HFFc6 (cell line): ENCODE data around the gene CHAT. TPM values are rescaled to one million over a fixed set of nuclear protein-coding genes. Genes with fewer than 3 reads are reported as not detected.

Experiments used
- DNase-seq: peaks from one replicate; pipeline ENCODE4 v3.0.0-alpha.2; 2018
- H3K27ac Mint-ChIP-seq: 2 replicates; pipeline ENCODE4 v1.8.0; 2020; ENCODE audit warnings: mild to moderate bottlenecking, mixed read lengths
- H3K27me3 Mint-ChIP-seq: 2 replicates; pipeline ENCODE4 v1.8.0; 2021; ENCODE audit warnings: mild to moderate bottlenecking, moderate library complexity, mixed read lengths; ENCODE audit not compliant: insufficient read depth
- H3K36me3 Mint-ChIP-seq: 2 replicates; pipeline ENCODE4 v1.8.0; 2021; ENCODE audit warnings: low read depth, mixed read lengths
- H3K4me1 Mint-ChIP-seq: 2 replicates; pipeline ENCODE4 v1.8.0; 2020; ENCODE audit warnings: low read depth, mixed read lengths
- H3K4me3 Mint-ChIP-seq: 2 replicates; pipeline ENCODE4 v1.8.0; 2020; ENCODE audit warnings: mild to moderate bottlenecking, moderate library complexity, mixed read lengths
- H3K9me3 Mint-ChIP-seq: 2 replicates; pipeline ENCODE4 v1.8.0; 2020; ENCODE audit warnings: mild to moderate bottlenecking, mixed read lengths
- total RNA-seq, 6 experiments: library from RNA; stranded (reverse); fragmentation: NEBNext Ultra II Directional; extraction: Animal tissue kit (Norgen Biotek cat#: 25700); gene quantifications; 2 replicates in 1 of 6; 3 replicates in 5 of 6; pipeline ENCODE4 v1.2.3, GENCODE V29; 2021
- TF ChIP-seq, protein P1 (sequence below): fragments of 200-600 bp; sonication (generic); IDR thresholded peaks from 2 replicates; pipeline ENCODE4 v1.5.0; 2021; ENCODE audit warnings: antibody characterized with exemption, mild to moderate bottlenecking

Gene CHAT
- total RNA-seq, 6 experiments from 2014 or later, result not detected

DNA sequence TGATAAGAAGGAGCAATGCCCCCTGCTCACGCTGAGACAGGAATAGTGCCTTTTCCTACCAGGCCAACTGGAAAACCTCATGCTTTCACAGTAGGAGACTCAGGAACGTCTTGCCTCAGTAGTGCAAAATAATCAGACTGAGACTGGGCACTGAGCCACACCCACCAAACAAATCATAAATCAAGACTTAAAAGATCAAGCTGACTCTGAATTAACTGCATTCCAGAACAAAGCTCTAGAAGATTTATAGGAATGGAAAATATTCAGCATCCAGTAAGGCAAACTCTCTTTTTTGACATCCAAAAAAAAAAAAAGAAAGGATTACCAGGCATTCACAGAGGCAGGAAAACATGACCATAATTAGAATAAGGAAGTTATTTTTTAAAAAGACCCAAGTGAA is 34.2 kb upstream of the CHAT start:
- Mint-ChIP-seq H3K4me3 (peak overlapping the region; percentile 14; the same call in 1 of the 2 replicates), H3K4me1 (peaks cover 65% of the 10 kb centered on the region), H3K27ac (peak overlapping the region; percentile 50; the same call in 1 of the 2 replicates), H3K9me3 (peaks cover 4% of the 10 kb centered on the region; the same call in 1 of the 2 replicates), H3K36me3 (peaks cover 4% of the 10 kb centered on the region; the same call in 1 of the 2 replicates), H3K27me3 (no peaks in the 10 kb centered on the region)
- TF ChIP-seq, protein P1, sequence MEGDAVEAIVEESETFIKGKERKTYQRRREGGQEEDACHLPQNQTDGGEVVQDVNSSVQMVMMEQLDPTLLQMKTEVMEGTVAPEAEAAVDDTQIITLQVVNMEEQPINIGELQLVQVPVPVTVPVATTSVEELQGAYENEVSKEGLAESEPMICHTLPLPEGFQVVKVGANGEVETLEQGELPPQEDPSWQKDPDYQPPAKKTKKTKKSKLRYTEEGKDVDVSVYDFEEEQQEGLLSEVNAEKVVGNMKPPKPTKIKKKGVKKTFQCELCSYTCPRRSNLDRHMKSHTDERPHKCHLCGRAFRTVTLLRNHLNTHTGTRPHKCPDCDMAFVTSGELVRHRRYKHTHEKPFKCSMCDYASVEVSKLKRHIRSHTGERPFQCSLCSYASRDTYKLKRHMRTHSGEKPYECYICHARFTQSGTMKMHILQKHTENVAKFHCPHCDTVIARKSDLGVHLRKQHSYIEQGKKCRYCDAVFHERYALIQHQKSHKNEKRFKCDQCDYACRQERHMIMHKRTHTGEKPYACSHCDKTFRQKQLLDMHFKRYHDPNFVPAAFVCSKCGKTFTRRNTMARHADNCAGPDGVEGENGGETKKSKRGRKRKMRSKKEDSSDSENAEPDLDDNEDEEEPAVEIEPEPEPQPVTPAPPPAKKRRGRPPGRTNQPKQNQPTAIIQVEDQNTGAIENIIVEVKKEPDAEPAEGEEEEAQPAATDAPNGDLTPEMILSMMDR, result no peak
- DNase-seq, result peak; percentile 47

DNA sequence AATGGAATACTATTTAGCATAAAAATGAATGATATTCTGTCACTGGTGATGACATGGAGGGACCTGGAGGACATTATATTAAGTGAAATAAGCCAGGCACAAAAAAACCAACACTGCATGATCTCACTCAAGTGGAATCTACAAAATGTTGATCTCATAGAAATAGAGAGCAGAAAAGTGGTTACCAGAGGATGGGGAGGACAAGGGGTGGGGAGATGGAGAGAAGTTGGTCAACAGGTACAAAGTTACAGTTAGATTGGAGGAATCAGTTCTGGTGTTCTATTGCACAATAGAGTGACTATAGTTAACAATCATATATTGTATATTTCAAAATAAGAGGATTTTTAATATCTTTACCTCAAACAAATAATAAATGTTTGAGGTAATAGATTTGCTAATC is 28.4 kb upstream of the CHAT start:
- H3K36me3 Mint-ChIP-seq, result no peaks in the 10 kb centered on the region; the same call in 1 of the 2 replicates
- no peaks in the 10 kb centered on the region for H3K27me3 Mint-ChIP-seq
- peaks cover 52% of the 10 kb centered on the region for H3K4me1 Mint-ChIP-seq
- no peaks in the 10 kb centered on the region; the same call in 1 of the 2 replicates for H3K9me3 Mint-ChIP-seq
- TF ChIP-seq, protein P1, result no peak
- no peak overlapping the region for H3K27ac Mint-ChIP-seq
- DNase-seq, result peak; percentile 35
- H3K4me3 Mint-ChIP-seq, result no peak overlapping the region

DNA sequence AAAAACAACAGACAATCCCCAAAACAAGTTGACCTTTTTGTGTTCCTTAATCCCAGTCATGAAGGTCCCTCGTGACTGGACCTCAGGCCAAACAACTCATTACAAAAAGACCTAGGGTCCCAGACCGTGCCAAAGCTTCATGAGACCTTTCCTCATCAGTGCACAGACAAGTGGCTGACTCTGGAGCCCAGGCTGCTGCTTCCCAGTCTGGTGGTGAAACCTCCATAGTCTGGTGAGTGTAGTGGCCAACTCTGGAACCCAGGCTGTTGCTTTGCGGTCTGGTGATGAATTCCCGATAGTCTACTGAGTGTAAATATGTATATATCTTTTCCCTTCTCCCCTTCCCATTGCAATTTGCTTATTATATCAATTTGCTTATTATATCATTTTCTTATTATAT is 25.9 kb upstream of the CHAT start:
- no peak overlapping the region for H3K4me3 Mint-ChIP-seq
- TF ChIP-seq, protein P1, result no peak
- peaks cover 33% of the 10 kb centered on the region for H3K4me1 Mint-ChIP-seq
- no peaks in the 10 kb centered on the region for H3K9me3 Mint-ChIP-seq
- no peaks in the 10 kb centered on the region for H3K36me3 Mint-ChIP-seq
- no peak overlapping the region for H3K27ac Mint-ChIP-seq
- peaks cover 3% of the 10 kb centered on the region; the same call in 1 of the 2 replicates for H3K27me3 Mint-ChIP-seq
- DNase-seq, result no peak

DNA sequence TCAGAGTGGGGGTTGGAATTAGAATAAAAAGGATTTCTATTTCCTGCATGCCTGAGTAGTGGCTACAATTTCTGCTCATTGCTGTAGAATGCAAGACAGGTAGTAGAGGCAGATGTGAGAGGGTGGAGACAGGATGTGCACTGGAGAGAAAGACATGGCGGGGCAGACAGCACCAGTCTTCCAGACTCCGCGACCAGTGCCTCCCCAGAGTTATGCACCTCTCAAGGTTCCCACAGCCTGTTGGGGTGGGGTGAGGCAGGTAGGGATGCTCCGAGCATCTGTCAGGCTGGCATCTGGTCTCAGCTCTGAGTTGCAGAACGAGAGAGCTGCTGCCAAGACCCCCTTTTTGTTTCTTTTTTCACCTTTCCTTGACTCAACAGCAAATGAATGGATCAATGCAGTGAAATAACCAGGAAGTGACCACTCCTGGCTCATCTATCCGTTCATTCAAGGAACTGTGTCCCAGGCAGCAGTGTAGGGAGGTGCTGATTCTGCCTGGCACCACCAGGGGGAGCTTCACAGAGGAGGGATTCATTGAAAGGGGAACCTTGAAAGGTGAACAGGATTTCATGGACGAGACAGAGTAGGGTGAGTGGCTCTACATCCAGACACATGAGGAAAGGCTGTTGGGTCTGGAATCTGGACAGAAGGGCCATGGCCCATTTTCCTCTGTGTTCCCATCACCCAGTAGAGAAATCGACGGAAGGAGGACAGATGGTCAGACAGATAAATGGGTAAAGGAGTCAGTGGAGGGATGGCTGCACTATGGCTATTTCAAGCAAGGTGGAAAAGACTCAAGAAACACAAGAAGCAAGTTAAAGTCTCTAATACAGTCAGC is 20.9 kb upstream of the CHAT start:
- Mint-ChIP-seq H3K27ac (no peak overlapping the region), H3K4me3 (peak overlapping the region; percentile 60), H3K27me3 (peaks cover 3% of the 10 kb centered on the region), H3K36me3 (no peaks in the 10 kb centered on the region), H3K9me3 (no peaks in the 10 kb centered on the region), H3K4me1 (peaks cover 46% of the 10 kb centered on the region)
- peak; percentile 45 for DNase-seq
- TF ChIP-seq, protein P1, result peak; percentile 96

DNA sequence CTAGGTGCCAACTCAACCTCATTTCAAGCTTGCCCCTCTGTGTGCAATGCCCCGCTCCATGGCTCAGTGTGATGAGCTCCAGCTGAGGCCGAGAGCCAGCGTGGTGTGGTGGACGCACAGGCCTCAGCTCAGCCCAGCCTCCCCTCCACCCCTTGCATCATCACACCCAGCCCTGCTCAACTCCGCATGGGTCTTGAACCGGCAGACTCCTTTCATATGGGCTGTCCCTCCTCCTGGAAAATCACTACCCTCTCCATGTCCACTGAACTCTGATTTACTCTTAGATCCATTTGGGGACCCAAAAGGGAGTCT is 20.3 kb upstream of the CHAT start:
- no peaks in the 10 kb centered on the region for H3K9me3 Mint-ChIP-seq
- DNase-seq, result no peak
- peaks cover 3% of the 10 kb centered on the region for H3K27me3 Mint-ChIP-seq
- H3K4me3 Mint-ChIP-seq, result no peak overlapping the region
- TF ChIP-seq, protein P1, result no peak
- H3K27ac Mint-ChIP-seq, result no peak overlapping the region
- H3K36me3 Mint-ChIP-seq, result no peaks in the 10 kb centered on the region
- H3K4me1 Mint-ChIP-seq, result peaks cover 52% of the 10 kb centered on the region
